ENCODE results near the gene ARIH2.
A peak's percentile ranks its signal among the peaks of the same experiment; 100 is the strongest.
"Not testable (repeated sequence)": the region's sequence is repeated elsewhere in the genome, so short reads cannot be mapped to it uniquely, and the experiment has no call there.

The ARIH2 gene

DNA sequence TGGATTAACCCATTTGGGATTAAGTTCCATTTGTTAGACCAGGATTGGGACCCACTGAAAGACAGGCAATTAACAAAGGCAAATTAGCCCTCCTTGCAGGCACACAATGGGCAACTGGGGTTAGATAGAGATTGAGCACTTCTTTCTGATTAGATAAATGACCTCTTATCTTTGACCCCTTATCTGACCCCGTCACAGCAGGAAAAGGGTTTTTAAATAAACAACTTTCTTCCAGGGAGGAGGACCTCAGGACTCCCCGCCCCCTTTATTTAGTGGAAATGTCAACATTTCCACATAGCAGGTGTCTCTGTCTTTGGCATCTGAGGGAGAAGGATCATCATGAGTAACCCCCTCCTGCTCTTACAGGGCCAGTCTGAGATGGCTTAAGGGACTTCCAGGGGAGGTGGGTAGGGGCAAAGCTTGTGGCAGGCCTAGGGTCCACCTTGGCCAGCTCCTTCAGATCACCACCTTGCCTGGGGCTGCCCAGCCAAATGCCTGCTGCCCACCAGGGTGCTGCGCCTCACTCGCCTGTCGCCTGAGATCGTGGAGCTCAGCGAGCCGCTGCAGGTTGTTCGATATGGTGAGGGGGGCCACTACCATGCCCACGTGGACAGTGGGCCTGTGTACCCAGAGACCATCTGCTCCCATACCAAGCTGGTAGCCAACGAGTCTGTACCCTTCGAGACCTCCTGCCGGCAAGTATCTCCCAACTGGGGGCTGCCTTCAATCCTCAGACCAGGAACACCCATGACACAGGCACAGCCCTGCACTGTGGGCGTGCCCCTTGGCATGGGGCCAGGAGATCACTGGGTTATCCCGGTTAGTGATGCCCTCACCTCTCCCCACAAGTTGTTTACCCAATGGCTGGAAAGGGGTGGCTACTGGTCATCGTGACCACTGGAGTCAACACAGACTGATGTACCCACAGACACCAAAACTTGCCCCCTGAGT, 86.0 kb downstream of the ARIH2 start:
- DNase-seq, result no peak

GRCh38 chr3:49005303-49005680, 86.7 kb downstream of the ARIH2 start:
- DNase-seq, result no peak

DNA sequence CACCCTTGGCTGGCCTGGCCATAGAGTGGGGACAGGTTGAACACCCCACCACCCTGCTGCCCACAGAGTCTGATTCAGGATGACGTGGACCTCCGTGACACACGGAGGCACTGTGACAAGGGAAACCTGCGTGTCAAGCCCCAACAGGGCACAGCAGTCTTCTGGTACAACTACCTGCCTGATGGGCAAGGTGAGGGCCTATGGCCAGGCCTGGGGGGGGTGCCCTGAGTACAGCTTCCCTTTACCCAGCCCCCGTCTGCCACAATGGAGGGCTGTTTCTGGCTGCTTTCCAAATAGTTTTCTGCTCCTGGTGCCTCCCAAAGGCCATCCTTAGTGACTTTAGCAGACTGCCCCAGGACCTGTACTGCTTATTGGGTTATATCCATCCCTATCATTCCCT, 87.4 kb downstream of the ARIH2 start:
- no peak for DNase-seq

GRCh38 chr3:49006408-49007067, 87.9 kb downstream of the ARIH2 start:
- DNase-seq, result no peak

DNA sequence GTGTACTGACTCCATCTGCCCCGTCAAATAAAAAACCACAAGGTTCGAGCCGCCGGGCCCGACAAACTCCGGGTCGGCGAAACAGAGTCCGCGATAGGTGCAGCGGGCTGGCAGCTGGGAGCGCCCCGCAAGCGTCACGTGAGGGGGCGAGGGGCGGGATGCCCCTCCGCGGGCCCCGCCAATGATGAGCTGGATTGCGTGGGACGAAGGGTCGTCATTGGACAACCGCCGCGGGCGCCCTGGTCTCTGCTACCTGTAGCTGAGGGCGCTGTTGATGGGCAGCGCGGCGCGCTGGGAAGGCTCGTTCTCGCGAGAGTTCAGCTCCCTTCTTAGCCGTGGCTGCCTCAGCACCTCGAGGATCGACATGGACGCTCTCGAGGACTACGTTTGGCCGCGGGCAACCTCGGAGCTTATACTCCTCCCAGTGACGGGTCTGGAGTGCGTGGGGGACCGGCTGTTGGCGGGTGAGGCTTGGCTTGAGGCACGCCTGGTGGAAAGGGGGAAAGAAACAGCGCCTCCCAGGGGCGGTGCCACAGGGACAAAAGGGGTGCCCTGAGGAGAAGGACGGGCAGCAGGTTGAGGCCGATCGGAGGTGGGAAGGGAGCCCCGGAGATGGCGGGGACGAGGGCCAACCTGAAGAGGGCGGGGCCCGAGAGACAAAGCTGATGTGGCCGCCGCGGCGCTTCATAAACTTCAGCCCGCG, 88.6 kb downstream of the ARIH2 start, which contains the start of gene WDR6:
Gene WDR6 (plus strand): TSS at position 324 of the 703 bp plus-strand sequence. CDS start 41 bp downstream, at position 365.
- DNase-seq, result peak; percentile 99

DNA sequence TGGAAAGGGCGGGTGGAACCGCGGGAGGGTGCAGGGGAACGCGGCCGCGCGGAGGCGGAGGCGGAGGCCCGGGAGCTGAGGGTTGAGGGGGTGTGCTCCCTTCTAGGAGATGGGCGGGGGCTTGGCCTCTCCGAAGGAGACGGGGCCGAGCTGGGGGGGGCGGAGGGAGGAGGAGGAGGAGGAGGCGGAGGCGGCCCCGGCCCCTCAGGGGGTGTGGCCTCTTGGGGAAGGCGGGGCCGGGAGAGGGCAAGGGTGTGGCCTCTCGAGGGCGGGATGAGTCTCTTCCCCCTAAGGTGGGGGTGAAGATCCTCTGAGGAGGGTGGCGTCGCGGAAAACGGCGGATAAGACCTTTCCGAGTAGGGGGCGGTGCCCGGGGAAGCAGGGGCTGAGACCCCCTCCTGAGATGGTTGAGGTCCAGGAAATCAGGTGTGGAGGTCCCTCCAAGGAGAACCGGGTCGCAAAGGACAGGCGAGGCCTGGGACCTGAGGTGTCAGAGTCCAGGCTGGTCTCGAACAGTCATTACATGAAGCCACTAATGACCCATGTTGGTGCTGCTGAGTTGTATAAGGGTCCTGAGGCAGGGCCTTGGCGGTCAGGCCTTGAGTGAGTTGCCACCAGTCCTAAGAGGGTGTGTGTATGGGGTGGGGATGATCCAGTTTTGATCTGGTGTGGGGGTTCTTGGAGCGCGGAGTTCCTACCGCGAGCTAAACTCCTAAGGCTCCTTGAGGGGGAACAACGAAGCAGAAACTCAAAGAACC, 89.3 kb downstream of the ARIH2 start:
- DNase-seq, result peak; percentile 95

GRCh38 chr3:49008627-49009026, 90.0 kb downstream of the ARIH2 start:
- DNase-seq, result not testable (repeated sequence)

DNA sequence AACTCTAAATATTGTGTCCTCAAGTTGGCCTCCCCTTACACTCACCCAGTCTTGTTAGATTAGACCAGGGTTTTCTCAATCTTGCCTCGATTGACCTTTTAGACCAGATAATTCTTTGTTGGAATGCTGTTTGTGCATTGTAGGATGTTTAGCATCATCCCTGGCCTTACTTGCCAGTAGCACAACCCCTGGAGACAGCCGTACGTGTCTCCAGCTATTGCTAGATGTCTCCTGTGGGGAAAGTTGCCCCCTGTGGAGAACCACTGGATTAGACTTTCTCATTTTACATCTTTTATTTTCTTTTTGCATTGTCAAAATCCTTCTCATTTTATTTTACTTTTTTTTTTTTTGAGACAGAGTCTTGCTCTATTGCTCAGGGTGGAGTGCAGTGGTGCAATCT, 90.8 kb downstream of the ARIH2 start:
- no peak for DNase-seq

DNA sequence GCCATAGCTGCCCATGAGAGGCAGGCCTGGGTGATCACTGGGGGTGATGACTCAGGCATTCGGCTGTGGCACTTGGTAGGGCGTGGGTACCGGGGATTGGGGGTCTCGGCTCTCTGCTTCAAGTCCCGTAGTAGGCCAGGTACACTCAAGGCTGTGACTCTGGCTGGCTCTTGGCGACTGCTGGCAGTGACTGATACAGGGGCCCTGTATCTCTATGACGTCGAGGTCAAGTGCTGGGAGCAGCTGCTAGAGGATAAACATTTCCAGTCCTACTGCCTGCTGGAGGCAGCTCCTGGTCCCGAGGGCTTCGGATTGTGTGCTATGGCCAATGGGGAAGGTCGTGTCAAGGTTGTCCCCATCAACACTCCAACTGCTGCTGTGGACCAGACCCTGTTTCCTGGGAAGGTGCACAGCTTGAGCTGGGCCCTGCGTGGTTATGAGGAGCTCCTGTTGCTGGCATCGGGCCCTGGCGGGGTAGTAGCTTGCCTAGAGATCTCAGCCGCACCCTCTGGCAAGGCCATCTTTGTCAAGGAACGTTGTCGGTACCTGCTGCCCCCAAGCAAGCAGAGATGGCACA, 93.9 kb downstream of the ARIH2 start:
- DNase-seq, result no peak

DNA sequence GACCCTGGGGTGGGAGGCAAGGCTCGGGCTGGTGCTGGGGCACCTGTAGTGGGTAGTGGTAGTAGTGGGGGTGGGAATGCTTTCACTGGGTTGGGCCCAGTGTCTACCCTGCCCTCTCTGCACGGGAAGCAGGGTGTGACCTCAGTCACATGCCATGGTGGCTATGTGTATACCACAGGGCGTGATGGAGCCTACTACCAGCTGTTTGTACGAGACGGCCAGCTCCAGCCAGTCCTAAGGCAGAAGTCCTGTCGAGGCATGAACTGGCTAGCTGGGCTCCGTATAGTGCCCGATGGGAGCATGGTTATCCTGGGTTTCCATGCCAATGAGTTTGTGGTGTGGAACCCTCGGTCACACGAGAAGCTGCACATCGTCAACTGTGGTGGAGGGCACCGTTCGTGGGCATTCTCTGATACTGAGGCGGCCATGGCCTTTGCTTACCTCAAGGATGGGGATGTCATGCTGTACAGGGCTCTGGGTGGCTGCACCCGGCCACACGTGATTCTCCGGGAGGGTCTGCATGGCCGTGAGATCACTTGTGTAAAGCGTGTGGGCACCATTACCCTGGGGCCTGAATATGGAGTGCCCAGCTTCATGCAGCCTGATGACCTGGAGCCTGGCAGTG, 94.6 kb downstream of the ARIH2 start:
- DNase-seq, result no peak

- peak; percentile 82 for DNase-seq
These were observed 95.4 kb downstream of the ARIH2 start for GRCh38 chr3:49013738-49014660.

- no peak for DNase-seq
These were observed 96.4 kb downstream of the ARIH2 start for GRCh38 chr3:49015072-49015471.

GRCh38 chr3:49015765-49016164, 97.1 kb downstream of the ARIH2 start:
- no peak for DNase-seq

DNA sequence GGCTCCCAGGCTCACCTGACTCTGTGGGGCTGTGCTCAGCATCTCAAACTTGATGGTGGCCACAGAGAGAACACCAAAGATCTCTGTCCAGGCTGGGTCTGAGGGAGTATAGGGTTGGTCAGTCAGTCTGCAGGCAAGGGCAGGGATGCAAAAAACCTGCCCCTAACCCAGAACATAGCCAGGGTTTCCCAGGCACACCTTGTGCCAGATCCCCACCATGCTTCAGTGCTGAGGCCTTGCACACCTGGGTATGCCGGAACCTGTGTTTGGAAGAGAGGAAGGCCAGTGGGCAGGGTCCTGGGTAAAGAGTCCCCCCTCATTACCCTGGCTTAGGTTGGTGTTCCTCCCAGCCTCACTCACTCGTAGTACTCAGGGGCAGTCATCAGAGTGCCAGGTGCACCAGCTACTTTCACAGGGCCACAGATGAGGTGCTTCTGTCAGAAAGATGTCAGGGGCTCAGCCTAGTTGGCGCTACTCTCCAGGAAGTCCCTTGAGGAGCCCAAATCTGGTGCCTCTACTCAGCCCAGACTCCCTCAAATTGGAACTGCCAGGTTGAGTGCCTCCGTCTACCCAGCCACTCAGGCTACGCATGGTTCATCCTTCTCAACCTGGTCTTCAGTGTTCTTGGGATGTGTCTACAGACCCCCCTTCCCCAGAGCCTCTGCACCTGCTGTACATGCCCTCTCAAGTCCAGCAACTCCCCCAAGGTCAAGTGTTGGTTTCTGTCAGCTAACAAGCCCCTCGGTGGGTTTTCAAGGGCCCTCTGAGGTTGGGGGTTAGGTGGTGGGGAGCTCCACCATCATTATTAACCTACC, 98.0 kb downstream of the ARIH2 start:
- DNase-seq, result no peak

GRCh38 chr3:49017229-49017970, 98.8 kb downstream of the ARIH2 start:
- DNase-seq, result no peak

GRCh38 chr3:49017971-49018706, 99.5 kb downstream of the ARIH2 start, which contains the start of gene DALRD3:
Gene DALRD3 (minus strand): TSS chr3:49018580. CDS start chr3:49018564, 16 bp downstream.
- peak; percentile 86 for DNase-seq

DNA sequence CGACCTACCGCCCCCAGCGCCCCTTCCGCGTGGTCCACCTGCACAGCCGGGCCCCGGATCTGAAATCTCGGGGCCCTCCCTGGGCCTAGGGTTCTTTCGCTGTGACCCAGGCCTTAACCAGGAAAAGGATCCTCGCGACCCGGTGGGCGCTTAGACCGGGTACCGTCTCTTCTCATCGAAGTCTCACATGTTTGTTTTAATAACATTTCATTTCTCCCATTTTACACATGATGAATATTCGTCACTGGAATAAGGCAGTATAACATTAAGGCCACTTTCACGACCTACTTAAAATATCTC, 100.0 kb downstream of the ARIH2 start:
- DNase-seq, result no peak

GRCh38 chr3:49019941-49020329, 101.3 kb downstream of the ARIH2 start:
- DNase-seq, result no peak

Measured in activated effector memory CD4-positive, alpha-beta T cell treated with anti-CD3 and anti-CD28 coated beads, Interleukin-2, amount 50 U/mL, for 16 hours (primary cell).